Measurements from ENCODE around the gene TSKS. TPM values are rescaled to one million over a fixed set of nuclear protein-coding genes. Genes with fewer than 3 reads are reported as not detected.

The TSKS gene
- total RNA-seq, 1 experiment from 2014 or later, result 0.28 TPM

GRCh38 chr19:49710372-49710951 is 52.6 kb downstream of the TSKS start:
- Mint-ChIP-seq H3K27ac (no peak overlapping the region; a peak in 1 of 7 replicates), H3K4me1 (peaks cover 0 to 9% of the 10 kb centered on the region in 2 experiments; a peak in 2 of 4 replicates), H3K9me3 (peaks cover 3% of the 10 kb centered on the region in 2 experiments; a peak in 2 of 5 replicates), H3K36me3 (ENCODE audit: insufficient read depth in 1 of 3, low read depth in 3 of 3) (peaks cover 43 to 74% (median 70%) of the 10 kb centered on the region in 3 experiments), H3K4me3 (no peak overlapping the region; a peak in 1 of 5 replicates), H3K27me3 (ENCODE audit: low read depth) (no peaks in the 10 kb centered on the region; the same call in 1 of the 2 replicates)
- Histone ChIP-seq H3K23me2 (ENCODE audit: insufficient read length, low read depth, low read length, poor library complexity, severe bottlenecking) (no peaks in the 10 kb centered on the region), H3K9ac (ENCODE audit: extremely low read depth, insufficient read length, low read length) (no peak overlapping the region), H3K14ac (ENCODE audit: insufficient read depth, low read length) (no peak overlapping the region), H2BK120ac (ENCODE audit: low read depth, low read length, poor library complexity, severe bottlenecking) (no peak overlapping the region), H3K27me3 (ENCODE audit: insufficient read depth, low read length) (no peaks in the 10 kb centered on the region), H2BK12ac (ENCODE audit: insufficient read length, low read depth, low read length) (no peak overlapping the region), H3K27ac (ENCODE audit: insufficient read length, low read depth, low read length) (no peak overlapping the region), H3K4me1 (ENCODE audit: insufficient read depth, low read length) (no peaks in the 10 kb centered on the region), H3K4ac (ENCODE audit: low read depth, low read length) (no peak overlapping the region), H2BK5ac (ENCODE audit: insufficient read length, low read length) (no peak overlapping the region), H2BK15ac (ENCODE audit: low read depth, low read length) (no peak overlapping the region), H3K79me2 (ENCODE audit: insufficient read depth, low read length) (no peaks in the 10 kb centered on the region), H4K8ac (replicated peaks; ENCODE audit: insufficient read length, low read depth, low read length) (no peak overlapping the region), H2AK5ac (ENCODE audit: insufficient read length, low read length) (no peak overlapping the region), H3K56ac (ENCODE audit: insufficient read length, low read depth, low read length) (no peak overlapping the region), H4K91ac (ENCODE audit: insufficient read length, low read depth, low read length) (no peak overlapping the region), H4K5ac (ENCODE audit: insufficient read length, low read depth, low read length) (no peak overlapping the region), H2BK20ac (ENCODE audit: low read depth, low read length, poor library complexity, severe bottlenecking) (no peak overlapping the region), H3K23ac (ENCODE audit: insufficient read length, low read depth, low read length) (no peak overlapping the region), H2AFZ (ENCODE audit: low read length) (no peak overlapping the region), H3K9me3 (ENCODE audit: control insufficient read depth, low read depth, low read length) (no peaks in the 10 kb centered on the region), H4K20me1 (ENCODE audit: control insufficient read depth, insufficient read depth, insufficient read length) (no peaks in the 10 kb centered on the region), H3T11ph (ENCODE audit: low read length) (no peak overlapping the region), H3K18ac (ENCODE audit: insufficient read length, low read depth, low read length) (no peak overlapping the region), H3K4me2 (ENCODE audit: insufficient read depth, insufficient read length, low read length) (no peak overlapping the region), H3K79me1 (ENCODE audit: insufficient read depth, low read depth, low read length, poor library complexity, severe bottlenecking) (no peaks in the 10 kb centered on the region)
- no peak for TF ChIP-seq CTCF (conservative IDR thresholded peaks at IDR 0.05)
- DNase-seq, result no peak
- no CpG with 5 or more reads among the region's 20 CpGs for WGBS (ENCODE audit: extremely low coverage, insufficient read length, low lambda C conversion rate)

Measured in H9 (cell line).